GM10847 (cell line): ENCODE data around the gene SPATC1L.

Source experiments
- POLR2A ChIP-seq: IDR thresholded peaks from 2 replicates; pipeline ENCODE4 v1.6.1; 2011; ENCODE audit not compliant: insufficient read length; ENCODE audit errors: extremely low read depth

SPATC1L gene

GRCh38 chr21:46181436-46181835 lies 2.8 kb downstream of the SPATC1L start:
- no peak for TF ChIP-seq POLR2A

- no peak for TF ChIP-seq POLR2A
Observed at GRCh38 chr21:46180778-46181391, 3.4 kb downstream of the SPATC1L start.

DNA sequence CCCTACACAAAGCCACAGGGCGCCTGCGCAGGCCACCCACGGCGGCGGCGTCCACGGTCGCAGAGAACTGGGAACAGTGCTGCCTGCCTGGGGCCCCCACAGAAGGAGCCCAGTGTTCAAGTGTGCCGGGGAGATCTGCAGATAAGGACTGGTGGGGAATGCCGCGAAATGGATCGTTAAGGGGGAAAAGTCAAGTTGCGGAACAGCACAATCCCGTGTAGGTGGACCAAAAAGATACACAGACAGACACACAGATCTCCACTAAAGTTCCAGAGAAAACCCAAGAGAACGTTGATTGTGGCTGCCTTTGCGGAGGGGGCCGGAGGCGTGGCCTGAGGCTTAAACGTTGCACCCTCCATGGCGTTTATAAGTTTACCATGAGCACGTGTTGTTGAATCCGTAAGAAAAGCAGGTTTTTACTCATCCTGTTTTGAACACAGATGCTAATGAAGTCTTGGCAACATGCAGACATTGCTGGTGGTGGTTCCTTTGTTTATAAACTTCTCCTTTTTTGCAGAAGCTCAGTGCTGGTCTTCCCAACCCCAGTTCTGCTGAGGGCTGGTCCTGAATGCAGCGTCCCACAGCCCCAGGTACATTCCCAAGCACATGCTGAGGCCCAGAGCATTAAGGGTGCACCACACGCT lies 4.1 kb downstream of the SPATC1L start:
- no peak for TF ChIP-seq POLR2A

DNA sequence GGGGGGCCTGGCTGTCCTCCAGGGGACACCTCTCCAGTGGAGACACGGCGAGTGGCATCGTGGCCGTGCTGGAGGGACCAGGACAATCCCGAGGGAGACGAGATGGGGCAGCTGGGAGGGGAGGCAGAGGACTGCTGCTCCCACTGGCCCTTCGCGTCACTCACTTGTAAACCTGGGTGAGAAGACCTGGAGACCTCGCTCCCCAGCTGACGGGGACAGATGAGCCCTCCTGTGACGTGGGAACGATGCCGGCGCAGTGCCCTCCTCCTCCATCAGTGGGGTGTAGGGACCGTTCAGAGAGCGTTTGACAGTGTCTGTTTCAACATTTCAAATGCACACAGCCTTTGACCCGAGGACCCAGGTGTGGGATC lies 4.6 kb downstream of the SPATC1L start:
- TF ChIP-seq POLR2A = no peak

DNA sequence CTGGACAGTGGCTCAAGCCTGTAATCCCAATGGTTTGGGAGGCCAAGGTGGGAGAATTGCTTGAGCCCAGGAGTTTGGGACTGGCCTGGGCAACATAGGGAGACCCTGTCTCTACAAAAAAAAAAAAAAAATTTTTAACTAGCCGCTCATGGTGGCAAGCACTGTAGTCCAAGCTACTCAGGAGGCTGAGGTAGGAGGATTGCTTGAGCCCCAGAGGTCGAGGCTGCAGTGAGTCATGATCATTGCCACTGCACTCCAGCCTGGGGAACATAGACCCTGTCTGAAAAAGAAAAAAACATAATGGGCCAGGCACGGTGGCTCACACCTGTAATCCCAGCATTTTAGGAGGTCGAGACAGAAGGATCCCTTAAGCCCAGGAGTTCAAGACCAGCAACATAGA lies 5.3 kb downstream of the SPATC1L start:
- no peak for TF ChIP-seq POLR2A

GRCh38 chr21:46173573-46173972 lies 10.7 kb downstream of the SPATC1L start:
- no peak for TF ChIP-seq POLR2A

GRCh38 chr21:46172863-46173528 lies 11.3 kb downstream of the SPATC1L start:
- TF ChIP-seq POLR2A = no peak

DNA sequence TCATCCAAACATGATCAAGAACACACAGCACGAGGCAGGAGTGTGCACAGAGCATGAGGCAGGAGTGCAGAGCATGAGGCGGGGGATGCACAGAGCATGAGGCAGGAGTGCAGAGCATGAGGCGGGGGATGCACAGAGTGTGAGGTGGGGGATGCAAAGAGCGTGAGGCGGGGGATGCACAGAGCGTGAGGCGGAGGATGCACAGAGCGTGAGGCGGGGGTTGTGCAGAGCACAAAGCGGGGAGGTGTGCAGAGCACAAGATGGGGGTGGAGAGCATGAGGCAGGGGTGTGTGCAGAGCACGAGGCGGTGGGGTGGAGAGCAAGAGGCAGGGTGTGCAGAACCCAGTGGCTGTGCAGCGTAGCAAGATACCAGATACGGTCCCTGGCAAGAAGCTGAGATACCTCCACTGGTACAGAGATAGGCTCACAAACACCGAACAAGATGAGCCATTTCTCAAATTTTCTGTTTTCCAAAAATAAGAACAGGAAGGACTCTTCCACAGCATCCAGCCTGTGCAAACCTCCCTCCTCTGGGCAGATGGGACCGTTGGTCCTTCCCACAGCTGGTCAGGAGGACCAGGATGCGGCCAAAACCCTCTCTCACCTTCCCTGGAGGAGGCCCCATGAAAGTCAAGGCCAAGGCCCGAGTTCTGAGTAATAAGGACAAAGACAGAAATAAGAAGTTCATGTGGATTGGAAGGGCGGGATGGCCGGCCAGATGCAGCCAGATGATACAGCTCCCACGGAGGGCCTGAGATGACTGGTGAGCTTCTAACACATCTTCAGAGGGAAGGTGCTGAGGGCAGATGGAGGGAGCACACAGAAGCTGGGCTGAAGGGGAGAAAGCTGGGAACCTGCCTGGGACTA lies 12.0 kb downstream of the SPATC1L start:
- no peak for TF ChIP-seq POLR2A

DNA sequence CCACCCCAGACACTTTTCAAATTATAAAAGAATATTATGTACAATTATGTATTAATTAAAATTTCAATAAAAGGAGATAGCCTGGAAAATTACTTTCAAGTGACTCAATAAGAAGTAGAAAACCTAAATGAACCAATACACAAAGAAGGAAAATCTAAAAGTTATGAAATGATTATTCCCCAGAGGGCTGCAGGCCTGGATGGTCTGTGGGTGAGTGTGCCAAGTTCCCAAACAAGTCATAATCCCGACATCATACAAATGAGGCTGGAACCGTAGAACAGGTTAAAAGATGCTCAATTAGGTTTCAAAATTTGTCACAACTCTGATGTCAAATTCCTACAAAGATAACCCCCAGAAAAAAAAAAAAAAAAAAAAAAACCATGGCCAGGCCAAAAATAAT lies 12.7 kb downstream of the SPATC1L start:
- no peak for TF ChIP-seq POLR2A

DNA sequence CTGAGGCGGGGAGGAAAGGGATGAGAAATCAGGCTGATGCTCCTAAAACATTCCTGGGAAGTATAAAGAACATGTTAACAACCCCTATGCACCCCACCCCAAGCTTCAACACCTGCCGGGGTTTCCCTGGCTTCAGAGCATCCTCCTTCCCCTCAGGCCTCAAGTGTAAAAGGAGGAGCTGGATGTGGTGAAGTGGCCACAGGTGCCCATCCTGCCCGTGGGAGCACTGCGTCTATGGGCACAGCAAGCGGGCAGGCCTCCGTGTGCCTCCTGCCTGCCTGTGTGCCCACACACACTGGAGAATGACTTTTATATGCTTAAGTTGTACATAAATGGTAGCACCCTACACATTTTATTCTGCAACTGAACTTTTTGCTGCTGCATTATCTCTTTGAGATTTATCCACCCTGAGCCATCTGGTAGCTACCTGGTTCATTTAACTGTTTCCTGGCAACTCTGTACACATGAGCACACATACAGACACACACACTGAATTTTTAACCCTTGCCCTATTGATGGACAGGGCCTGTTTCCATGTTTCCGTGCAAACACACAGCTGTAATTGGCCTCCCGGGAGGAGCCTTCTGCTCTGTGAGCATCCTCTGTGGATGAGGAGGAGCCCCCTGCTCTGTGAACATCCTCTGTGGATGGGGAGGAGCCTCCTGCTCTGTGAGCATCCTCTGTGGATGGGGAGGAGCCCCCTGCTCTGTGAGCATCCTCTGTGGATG lies 15.4 kb downstream of the SPATC1L start:
- TF ChIP-seq POLR2A = no peak

GRCh38 chr21:46168238-46168637 lies 16.0 kb downstream of the SPATC1L start:
- no peak for TF ChIP-seq POLR2A

DNA sequence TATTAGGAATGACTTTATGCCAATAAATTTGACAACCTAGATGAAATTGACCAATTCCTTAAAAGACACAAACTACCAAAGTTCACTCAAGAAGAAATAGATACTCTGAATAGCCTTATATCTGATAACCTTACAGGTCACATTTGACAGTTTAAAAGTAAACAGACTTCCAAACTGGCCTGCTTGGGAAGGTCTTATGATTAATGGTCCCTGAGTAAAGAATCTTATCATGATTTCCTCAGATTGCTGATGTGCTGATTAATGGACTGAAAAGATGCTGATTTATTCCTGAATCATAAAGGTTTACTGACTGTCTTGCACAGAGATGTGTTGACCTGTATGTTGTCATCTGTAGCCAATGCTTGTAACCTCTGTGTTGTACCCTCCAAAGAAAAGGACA lies 19.2 kb downstream of the SPATC1L start:
- no peak for TF ChIP-seq POLR2A

DNA sequence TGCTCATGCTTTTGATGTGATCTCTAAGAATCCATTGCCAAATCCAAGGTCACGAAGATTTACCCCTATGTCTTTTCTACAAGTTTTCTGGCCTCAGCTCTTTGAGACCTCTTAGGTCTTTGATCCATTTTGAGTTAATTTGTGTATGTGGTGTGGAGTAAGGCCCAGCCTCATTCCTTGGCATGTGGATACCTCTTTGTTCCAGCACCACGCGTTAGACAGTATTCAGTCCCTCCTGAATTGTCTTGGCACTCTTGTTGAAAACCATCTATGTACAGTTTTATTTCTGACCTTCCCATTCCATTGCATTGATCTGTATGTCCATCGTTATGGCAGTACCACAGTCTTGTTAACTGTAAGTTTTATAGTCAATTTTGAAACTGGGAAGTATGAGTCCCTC lies 20.9 kb downstream of the SPATC1L start:
- TF ChIP-seq POLR2A = no peak

- TF ChIP-seq POLR2A = no peak
Observed at GRCh38 chr21:46161633-46162592, 22.3 kb downstream of the SPATC1L start.
